Breast epithelium (tissue), 3 donors: ENCODE measurements around the gene LRFN3.

ENCODE experiments used
- POLR2A ChIP-seq: fragments of 450-650 bp; IDR thresholded peaks from one replicate; pipeline ENCODE4 v1.6.1; 2016; ENCODE audit warnings: antibody characterized with exemption, mild to moderate bottlenecking, moderate library complexity
- POLR2AphosphoS5 ChIP-seq, 3 donors: sonication (generic); formaldehyde crosslinking; IDR thresholded peaks; one replicate each; pipeline ENCODE4 v1.6.1; 2017; ENCODE audit warnings: antibody characterized with exemption in 3 of 3
- TF ChIP-seq, protein P1 (sequence below), 3 donors: fragments of 450-650 bp; IDR thresholded peaks; one replicate each; pipeline ENCODE4 v1.5.1; 2016 to 2017; ENCODE audit warnings: antibody characterized with exemption in 3 of 3, mild to moderate bottlenecking in 3 of 3, moderate library complexity in 3 of 3

DNA sequence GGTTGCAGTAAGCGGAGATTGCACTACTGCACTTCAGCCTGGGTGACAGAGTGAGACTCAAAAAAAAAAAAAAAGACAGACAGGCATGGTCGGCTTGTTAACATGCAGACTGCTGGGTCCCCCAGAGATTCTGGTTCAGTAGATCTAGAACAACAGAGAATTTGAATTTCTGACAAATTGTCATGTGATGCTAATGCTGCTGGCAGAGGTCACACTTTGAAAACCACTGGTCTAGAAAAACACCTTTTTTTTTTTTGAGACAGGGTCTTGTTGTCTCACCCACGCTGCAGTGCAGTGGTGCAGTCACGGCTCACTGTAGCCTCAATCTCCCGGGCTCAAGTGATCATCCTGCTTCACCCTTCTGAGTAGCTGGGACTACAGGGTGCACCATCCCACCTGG is 7.7 kb upstream of the LRFN3 start:
- TF ChIP-seq, protein P1, sequence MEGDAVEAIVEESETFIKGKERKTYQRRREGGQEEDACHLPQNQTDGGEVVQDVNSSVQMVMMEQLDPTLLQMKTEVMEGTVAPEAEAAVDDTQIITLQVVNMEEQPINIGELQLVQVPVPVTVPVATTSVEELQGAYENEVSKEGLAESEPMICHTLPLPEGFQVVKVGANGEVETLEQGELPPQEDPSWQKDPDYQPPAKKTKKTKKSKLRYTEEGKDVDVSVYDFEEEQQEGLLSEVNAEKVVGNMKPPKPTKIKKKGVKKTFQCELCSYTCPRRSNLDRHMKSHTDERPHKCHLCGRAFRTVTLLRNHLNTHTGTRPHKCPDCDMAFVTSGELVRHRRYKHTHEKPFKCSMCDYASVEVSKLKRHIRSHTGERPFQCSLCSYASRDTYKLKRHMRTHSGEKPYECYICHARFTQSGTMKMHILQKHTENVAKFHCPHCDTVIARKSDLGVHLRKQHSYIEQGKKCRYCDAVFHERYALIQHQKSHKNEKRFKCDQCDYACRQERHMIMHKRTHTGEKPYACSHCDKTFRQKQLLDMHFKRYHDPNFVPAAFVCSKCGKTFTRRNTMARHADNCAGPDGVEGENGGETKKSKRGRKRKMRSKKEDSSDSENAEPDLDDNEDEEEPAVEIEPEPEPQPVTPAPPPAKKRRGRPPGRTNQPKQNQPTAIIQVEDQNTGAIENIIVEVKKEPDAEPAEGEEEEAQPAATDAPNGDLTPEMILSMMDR (IDR thresholded peaks at IDR 0.05): no peak
- no peak for TF ChIP-seq POLR2A
- no peak for TF ChIP-seq POLR2AphosphoS5 (IDR thresholded peaks at IDR 0.05)
